Stimulated activated CD8-positive, alpha-beta memory T cell treated with anti-CD3 and anti-CD28 coated beads, Interleukin-15, amount 100 ng/mL, for 24 hours (primary cell): ENCODE data around the gene ANKFN1.

ENCODE experiments used
- DNase-seq: peaks from one replicate; pipeline ENCODE4 v3.0.0-alpha.2; 2020; ENCODE audit warnings: low read depth

The ANKFN1 gene

DNA sequence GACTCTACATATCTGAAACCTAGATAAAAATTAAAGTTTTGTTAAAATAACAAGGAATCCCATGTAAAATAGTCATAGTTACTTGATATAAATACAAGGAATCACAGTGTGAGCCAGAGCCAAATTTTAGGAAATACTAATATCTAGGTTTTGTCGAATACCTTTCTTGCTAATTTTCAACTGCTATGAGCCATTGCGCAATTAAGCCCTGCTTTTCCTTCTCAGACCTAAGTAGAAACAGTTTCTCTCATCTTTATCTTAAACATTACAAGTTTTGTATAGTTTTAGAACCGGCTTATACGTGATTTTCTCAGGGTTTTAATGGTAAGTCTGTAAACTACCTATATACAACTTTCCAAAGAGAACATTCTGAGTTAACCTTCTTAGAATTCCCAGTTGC is 282.9 kb downstream of the ANKFN1 start:
- no peak for DNase-seq

- no peak for DNase-seq
Measured at GRCh38 chr17:56440419-56440818, 287.1 kb downstream of the ANKFN1 start.

DNA sequence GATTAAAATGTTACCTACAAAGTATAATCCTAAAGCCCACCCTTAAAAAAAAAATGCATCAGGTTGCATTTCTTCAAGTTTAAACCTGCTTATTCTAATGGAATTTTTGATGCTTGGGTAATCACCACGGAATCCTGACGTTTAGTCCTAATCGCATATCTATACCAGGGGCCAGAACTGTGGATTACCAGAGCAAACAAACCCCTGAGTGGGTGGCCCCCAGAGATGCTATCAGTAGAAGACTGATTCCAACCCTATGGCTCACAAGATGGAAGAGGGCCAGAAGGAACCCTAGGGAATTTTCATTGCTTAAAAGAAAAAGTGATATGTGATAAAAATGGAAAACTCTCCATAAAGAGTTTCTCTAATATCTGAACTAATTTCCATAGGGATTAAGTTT is 288.0 kb downstream of the ANKFN1 start:
- DNase-seq: no peak

- no peak for DNase-seq
Measured at GRCh38 chr17:56445692-56446411, 292.6 kb downstream of the ANKFN1 start.

DNA sequence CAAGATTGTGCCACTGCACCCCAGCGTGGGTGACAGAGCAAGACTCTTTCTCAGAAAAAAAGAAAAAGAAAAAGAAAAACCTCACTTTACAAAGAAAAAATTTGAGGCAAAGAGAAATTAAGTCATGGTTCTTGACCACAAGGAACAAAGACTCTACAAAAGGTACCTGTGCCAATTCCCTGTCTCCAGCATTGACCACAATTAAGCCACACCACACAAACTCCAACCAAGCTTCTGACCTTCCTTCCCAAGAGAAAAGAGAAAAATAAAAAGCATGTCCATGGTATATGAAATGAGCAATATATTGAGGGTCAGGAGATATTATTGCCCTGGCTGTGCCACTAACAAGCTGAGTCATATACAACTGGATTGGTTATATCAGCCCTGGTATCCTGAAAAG is 293.9 kb downstream of the ANKFN1 start:
- no peak for DNase-seq

GRCh38 chr17:56448371-56448770 is 295.1 kb downstream of the ANKFN1 start:
- no peak for DNase-seq

GRCh38 chr17:56449176-56449575 is 295.9 kb downstream of the ANKFN1 start:
- no peak for DNase-seq

DNA sequence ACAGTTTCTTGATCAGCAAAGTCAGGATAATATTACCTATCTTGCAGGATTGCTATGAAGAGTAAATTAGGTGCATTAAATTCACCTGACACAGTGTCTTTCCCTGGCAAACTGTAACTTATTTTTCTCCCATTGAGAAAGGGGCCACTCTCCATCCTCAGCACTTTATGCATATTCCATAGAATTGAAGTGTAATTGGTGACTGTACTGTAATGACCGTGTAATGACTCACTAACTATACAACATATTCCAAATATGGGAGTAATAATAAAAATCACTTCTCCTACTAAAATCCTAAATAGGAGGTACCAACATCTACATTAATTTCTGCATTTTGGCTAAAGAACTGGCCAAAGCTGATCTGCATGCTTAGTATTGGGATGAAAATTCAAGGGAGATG is 298.4 kb downstream of the ANKFN1 start:
- DNase-seq: no peak

GRCh38 chr17:56452461-56452860 is 299.2 kb downstream of the ANKFN1 start:
- DNase-seq: no peak

DNA sequence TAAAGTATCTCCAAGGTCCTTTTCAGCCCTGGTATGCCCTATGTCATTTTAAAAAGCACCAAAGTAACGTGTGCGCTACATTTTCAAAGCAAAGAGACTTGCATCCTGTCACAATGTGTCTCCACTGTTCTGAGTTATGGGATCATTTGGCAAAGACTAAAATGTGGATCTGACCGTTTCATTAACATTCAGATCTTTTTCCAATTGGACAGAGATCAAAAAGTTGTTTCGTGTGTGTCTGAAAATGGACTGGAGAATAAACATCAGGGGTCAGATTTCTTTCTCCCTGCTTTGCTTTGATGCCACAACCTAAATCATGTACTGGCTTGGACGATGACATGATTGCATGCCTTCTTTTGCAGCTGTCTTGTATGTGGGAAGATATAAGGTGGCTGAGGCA is 304.2 kb downstream of the ANKFN1 start:
- DNase-seq: no peak

- no peak for DNase-seq
Measured at GRCh38 chr17:56465886-56466285, 312.6 kb downstream of the ANKFN1 start.

- no peak for DNase-seq
Measured at GRCh38 chr17:56468840-56469239, 315.6 kb downstream of the ANKFN1 start.

GRCh38 chr17:56471696-56472095 is 318.4 kb downstream of the ANKFN1 start:
- DNase-seq: no peak

DNA sequence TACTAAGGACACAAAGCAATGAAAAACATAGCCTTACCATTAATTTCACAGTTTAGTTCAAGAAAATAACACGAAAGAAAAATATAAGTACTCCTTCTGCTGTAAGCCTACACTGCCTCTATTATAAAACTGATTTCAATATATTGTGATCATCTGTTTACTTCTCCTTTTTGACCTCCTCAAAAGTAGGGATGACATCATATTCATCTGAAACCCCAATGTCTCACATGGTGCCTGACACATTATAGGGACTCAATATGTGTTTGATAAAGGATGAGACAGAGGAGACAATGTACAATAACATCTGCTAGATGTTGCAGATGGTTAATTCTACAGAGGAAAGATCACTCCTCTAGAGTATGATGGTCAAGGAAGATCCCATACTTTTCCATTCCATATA is 321.8 kb downstream of the ANKFN1 start:
- no peak for DNase-seq

DNA sequence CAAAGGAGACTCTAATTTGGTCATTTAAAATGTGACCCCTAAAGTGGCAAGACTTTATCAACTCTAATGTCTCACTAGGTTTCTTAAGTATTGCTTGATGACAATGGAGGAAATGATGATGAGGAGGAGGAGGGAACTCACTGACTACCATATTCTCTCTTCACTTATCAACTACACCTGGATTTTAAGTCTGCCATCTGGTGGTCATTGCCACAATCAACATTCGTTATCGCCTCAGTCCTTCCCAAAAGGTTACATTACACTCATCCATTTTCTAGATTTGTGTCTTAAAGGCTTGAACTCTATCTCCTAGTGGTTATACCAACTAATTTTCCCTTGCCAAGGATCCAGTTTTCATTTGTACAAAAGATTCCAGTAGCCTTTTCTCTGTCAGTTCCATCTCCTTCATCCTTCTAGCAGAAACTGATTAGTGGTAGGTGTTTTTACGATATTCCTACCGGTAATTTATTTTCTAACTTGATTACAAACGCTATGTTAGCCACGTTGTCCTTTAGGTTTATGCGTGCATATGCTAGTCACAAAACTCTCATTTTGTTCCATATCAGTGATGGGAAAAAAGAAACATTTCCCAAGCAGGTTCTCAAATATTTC is 325.7 kb downstream of the ANKFN1 start:
- DNase-seq: no peak

DNA sequence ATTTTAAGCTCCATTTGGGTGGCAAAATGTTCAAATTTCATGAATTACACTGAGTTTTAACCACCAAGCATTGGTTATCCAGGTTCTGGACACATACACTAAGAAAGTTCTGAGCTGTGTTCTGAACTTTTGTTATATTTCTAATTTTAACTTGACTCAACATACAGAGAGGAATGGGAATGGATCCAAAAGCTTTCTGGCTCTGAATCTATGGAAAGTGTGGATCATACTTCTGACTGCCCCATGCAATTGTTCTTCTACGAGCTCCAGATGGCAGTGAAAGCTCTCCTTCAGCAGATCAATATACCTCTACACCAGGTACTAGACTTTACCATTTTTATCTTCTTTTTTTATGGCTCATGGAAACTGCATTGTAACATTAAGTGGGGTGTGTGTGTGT is 327.2 kb downstream of the ANKFN1 start:
- DNase-seq: no peak

DNA sequence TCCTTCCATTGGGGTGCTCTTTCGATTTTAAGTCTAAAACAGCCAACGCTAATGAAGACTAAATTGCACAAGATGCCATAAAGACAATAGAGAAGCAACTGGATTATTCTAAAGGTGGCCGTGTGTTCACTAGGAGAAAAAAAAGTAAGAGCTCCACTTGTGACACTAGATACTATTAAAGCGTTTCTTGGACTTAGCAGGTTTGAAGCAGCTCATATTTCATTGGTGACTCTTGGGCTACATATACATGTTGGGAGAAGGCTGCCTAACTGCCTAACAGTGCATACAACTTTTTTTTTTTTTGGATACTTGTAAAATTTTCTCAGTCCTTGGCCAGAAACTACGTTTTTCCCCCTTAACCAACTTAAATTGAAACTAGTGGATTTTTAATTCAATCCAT is 328.4 kb downstream of the ANKFN1 start:
- no peak for DNase-seq

GRCh38 chr17:56482229-56482628 is 329.0 kb downstream of the ANKFN1 start:
- no peak for DNase-seq

GRCh38 chr17:56486732-56487131 is 333.5 kb downstream of the ANKFN1 start:
- DNase-seq: no peak

DNA sequence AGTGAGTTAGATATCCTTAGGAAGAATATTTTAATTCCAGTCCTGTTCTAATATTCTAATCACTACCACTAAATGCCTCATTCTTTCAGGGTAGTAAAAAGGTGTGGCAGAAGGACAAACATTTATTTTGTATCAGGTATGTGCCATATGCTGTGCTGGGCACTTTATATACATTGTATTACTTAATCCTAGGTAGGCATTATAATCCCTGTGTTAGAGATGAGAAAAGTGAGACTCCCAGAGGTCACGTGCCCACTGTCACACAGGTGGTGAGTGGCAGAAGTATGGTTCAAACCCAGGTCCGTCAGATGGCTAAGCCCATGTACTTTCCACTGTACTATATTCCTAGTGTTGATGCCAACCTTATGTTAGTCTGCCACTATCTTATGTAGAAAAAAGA is 335.5 kb downstream of the ANKFN1 start:
- no peak for DNase-seq

GRCh38 chr17:56489980-56490379 is 336.7 kb downstream of the ANKFN1 start:
- DNase-seq: no peak

DNA sequence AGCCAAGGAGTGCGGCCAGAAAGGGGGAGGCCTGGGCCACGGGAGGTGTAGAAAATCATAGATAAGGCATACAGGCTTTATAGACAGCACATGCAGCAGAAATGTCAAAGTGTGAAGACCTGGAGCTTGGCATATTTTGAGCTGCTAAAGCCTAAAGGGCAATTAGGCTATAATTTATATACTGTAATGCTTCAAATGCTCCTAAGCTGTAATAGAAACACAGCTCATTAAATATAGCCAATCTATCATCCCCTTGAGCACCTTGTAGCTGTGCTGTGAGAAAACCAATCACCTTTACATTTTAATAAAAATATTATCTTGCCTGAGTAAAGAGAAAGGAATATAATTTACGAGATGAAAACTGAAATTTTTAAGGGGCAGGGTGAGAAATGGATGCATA is 342.3 kb downstream of the ANKFN1 start:
- DNase-seq: no peak

DNA sequence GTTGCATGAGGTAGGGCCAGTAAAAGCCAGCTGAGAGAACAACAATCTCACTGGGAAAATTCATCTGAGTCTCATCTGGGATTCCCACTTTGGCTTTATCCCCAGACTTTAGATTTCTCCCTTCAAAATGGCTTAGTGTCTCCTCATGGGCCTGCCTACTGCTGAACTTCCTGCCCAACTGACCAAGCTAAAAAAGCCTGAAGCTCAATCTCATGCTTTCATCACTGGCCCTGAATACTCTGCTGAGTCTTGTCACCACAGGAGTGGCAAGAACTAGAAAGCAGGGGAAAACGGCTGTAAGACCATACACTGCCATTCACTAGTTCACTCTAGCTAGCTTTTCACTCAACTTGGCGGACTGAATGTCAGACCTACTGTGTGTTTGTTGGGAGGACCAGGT is 343.9 kb downstream of the ANKFN1 start:
- DNase-seq: no peak

DNA sequence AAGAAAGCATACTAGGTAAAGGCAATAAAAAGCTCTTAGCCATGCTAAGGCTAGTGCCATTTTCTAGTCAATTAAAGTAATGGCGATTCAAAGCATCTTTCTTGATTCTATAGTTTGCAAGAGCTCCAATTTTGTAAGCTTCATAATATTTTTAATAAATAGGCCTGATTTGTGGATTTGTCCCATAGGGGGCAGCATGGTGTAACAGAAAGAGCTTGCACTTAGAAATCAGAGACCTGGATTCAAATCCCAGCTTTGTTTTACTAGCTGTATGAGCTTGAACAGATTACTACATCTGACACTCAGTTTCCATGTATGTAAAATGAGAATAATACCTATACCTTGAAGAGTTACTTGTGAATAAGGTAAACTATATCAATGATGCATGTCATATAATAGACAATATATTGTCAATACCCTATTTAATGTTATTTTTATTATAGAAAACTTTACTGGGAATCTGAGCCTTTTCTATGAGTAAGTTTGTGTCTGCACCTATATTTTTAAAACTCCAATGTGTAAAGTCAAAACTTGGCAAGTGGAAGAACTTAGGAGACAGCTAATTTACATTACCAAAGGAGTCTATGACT is 346.6 kb downstream of the ANKFN1 start:
- no peak for DNase-seq
